DOHH2 (cell line): ENCODE measurements around the gene CD40.

ENCODE experiments used
- EZH2phosphoT487 ChIP-seq: fragments of 200-600 bp; sonication (generic); IDR thresholded peaks from 2 replicates; pipeline ENCODE4 v1.6.1; 2017; ENCODE audit warnings: borderline replicate concordance, mild to moderate bottlenecking, antibody characterized with exemption, low read length, moderate library complexity, mixed read lengths
- TF ChIP-seq, protein P1 (sequence below): fragments of 200-600 bp; sonication (generic); IDR thresholded peaks from one replicate; pipeline ENCODE4 v1.5.1; 2014; ENCODE audit warnings: antibody characterized with exemption, mild to moderate bottlenecking, low read depth, low read length; ENCODE audit not compliant: poor library complexity, severe bottlenecking

DNA sequence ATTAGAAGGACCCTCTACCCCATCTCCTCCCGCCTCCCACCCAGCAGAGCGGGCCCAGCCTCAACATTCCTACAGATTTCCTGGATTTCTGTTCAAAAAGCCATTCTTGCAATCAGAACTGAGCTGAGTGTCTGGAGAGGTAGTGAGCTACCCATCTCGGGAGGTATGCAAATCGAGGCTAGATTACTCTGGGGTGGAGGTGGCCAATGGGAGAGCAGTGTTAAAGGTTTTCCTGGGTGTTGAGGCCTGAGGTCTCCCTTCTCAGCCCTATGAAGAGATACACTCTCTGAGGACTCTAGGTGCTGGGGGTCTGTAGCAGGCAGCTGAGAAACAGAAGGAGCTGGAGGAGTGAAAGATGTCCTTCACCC lies 57.0 kb downstream of the CD40 start:
- TF ChIP-seq, protein P1, sequence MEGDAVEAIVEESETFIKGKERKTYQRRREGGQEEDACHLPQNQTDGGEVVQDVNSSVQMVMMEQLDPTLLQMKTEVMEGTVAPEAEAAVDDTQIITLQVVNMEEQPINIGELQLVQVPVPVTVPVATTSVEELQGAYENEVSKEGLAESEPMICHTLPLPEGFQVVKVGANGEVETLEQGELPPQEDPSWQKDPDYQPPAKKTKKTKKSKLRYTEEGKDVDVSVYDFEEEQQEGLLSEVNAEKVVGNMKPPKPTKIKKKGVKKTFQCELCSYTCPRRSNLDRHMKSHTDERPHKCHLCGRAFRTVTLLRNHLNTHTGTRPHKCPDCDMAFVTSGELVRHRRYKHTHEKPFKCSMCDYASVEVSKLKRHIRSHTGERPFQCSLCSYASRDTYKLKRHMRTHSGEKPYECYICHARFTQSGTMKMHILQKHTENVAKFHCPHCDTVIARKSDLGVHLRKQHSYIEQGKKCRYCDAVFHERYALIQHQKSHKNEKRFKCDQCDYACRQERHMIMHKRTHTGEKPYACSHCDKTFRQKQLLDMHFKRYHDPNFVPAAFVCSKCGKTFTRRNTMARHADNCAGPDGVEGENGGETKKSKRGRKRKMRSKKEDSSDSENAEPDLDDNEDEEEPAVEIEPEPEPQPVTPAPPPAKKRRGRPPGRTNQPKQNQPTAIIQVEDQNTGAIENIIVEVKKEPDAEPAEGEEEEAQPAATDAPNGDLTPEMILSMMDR, result no peak
- no peak for TF ChIP-seq EZH2phosphoT487
